ENCODE results near the gene MORN1.

- no peak for TF ChIP-seq TAF1 (IDR thresholded peaks at IDR 0.05; ENCODE audit: low read depth, low read length)
- no peak for TF ChIP-seq POLR2A (IDR thresholded peaks at IDR 0.05; ENCODE audit: low read depth, low read length)
- TF ChIP-seq POU2F2 (IDR thresholded peaks at IDR 0.05; ENCODE audit: low read depth, low read length): no peak
- TF ChIP-seq POLR2AphosphoS5 (IDR thresholded peaks at IDR 0.05; ENCODE audit: low read depth, low read length): no peak
Observed at GRCh38 chr1:2272686-2273400, 118.5 kb downstream of the MORN1 start.

All from GM12891 (cell line).